Activated CD8-positive, alpha-beta T cell treated with anti-CD3 and anti-CD28 coated beads for 36 hours (primary cell): ENCODE measurements around the gene POLR3B. TPM values are rescaled to one million over a fixed set of nuclear protein-coding genes. Genes with fewer than 3 reads are reported as not detected.
"Not testable (repeated sequence)": the region's sequence is repeated elsewhere in the genome, so short reads cannot be mapped to it uniquely, and the experiment has no call there.

Experiments
- ATAC-seq: fragments of 200-7000 bp; cut with Tn5 transposase; one replicate; pipeline ENCODE4 v1.10.0; 2021; ENCODE audit warnings: mild to moderate bottlenecking, moderate library complexity
- CTCF ChIA-PET: fragments of 350-600 bp; sonication (Branson Sonifier 250); formaldehyde crosslinking; loops from one replicate; lab custom pipeline; 2021; ENCODE audit warnings: antibody characterized with exemption; lab: Charles Lee
- POLR2A ChIA-PET: fragments of 350-600 bp; sonication (Branson Sonifier 250); formaldehyde crosslinking; loops from one replicate; lab custom pipeline; 2021; ENCODE audit warnings: antibody characterized with exemption; lab: Charles Lee
- DNase-seq: peaks from one replicate; pipeline ENCODE4 v3.0.0-alpha.2; 2020
- H3K27ac Mint-ChIP-seq: one replicate; pipeline ENCODE4 v1.8.0; 2021; ENCODE audit warnings: mild to moderate bottlenecking, mixed read lengths
- H3K27me3 Mint-ChIP-seq: one replicate; pipeline ENCODE4 v1.8.0; 2021; ENCODE audit warnings: mixed read lengths
- H3K36me3 Mint-ChIP-seq: one replicate; pipeline ENCODE4 v1.8.0; 2021; ENCODE audit warnings: low read depth, mixed read lengths
- H3K4me1 Mint-ChIP-seq: one replicate; pipeline ENCODE4 v1.8.0; 2021; ENCODE audit warnings: low read depth, mixed read lengths
- H3K4me3 Mint-ChIP-seq: one replicate; pipeline ENCODE4 v1.8.0; 2021; ENCODE audit warnings: mild to moderate bottlenecking, moderate library complexity, mixed read lengths
- H3K9me3 Mint-ChIP-seq: one replicate; pipeline ENCODE4 v1.8.0; 2021; ENCODE audit warnings: mixed read lengths
- CTCF ChIP-seq: fragments of 200-600 bp; IDR thresholded peaks from one replicate; pipeline ENCODE4 v1.8.0; 2022; ENCODE audit warnings: antibody characterized with exemption, mild to moderate bottlenecking
- intact Hi-C: fragments of 100-400 bp; cut with micrococcal nuclease; formaldehyde crosslinking; loops from one replicate; pipeline ENCODE4 v1.10.0; 2022
- total RNA-seq, 2 experiments: library from RNA; stranded (reverse); gene quantifications; one replicate each; pipeline ENCODE4 v1.2.3, GENCODE V29; 2021

Gene POLR3B
- total RNA-seq, 2 experiments from 2014 or later, result 8.3 to 9.5 TPM

GRCh38 chr12:106310687-106311086 is 46.9 kb upstream of the POLR3B start:
- no peaks in the 10 kb centered on the region for H3K9me3 Mint-ChIP-seq
- CTCF ChIA-PET, result interaction anchor here (1.0 to 1.4 kb wide), 2 partner anchors 10 to 47 kb away, joined by 3 to 7 read pairs; partner anchors contain the start of gene POLR3B
- H3K27me3 Mint-ChIP-seq, result no peaks in the 10 kb centered on the region
- POLR2A ChIA-PET, result interaction anchor here (1.4 to 1.7 kb wide), 2 partner anchors 10 to 48 kb away, joined by 3 read pairs; no protein-coding TSS in a partner anchor
- no peak overlapping the region for H3K4me3 Mint-ChIP-seq
- intact Hi-C loops, result no loop called here
- peaks cover 51% of the 10 kb centered on the region for H3K4me1 Mint-ChIP-seq
- ATAC-seq, result no peak
- peaks cover 10% of the 10 kb centered on the region for H3K36me3 Mint-ChIP-seq
- DNase-seq, result no peak
- H3K27ac Mint-ChIP-seq, result no peak overlapping the region
- TF ChIP-seq CTCF, result no peak

GRCh38 chr12:106311139-106311538 is 46.4 kb upstream of the POLR3B start:
- intact Hi-C loops, result no loop called here

GRCh38 chr12:106313413-106313812 is 44.1 kb upstream of the POLR3B start:
- POLR2A ChIA-PET, result interaction anchor here (1.1 to 1.3 kb wide), 2 partner anchors 25 to 45 kb away, joined by 3 read pairs; partner anchors contain the start of gene POLR3B
- DNase-seq, ATAC-seq, H3K9me3 Mint-ChIP-seq, H3K27ac Mint-ChIP-seq, H3K4me3 Mint-ChIP-seq, H3K27me3 Mint-ChIP-seq, intact Hi-C loops: not testable (repeated sequence)
- H3K36me3 Mint-ChIP-seq, result peaks cover 16% of the 10 kb centered on the region
- CTCF ChIA-PET, result interaction anchor here (0.7 to 1.1 kb wide), 2 partner anchors 10 to 44 kb away, joined by 3 read pairs; partner anchors contain the start of gene POLR3B
- peaks cover 29% of the 10 kb centered on the region for H3K4me1 Mint-ChIP-seq

More at GRCh38 chr12:106311139-106311538, 46.4 kb upstream of the POLR3B start:
- ChIA-PET POLR2A (interaction anchor here (1.4 to 1.7 kb wide), 2 partner anchors 9 to 47 kb away, joined by 3 read pairs; no protein-coding TSS in a partner anchor), CTCF (interaction anchor here (1.4 kb wide), 1 partner anchor 10 kb away, joined by 7 read pairs; no protein-coding TSS in a partner anchor)
- Mint-ChIP-seq H3K9me3 (no peaks in the 10 kb centered on the region), H3K4me3 (no peak overlapping the region), H3K27ac (peak overlapping the region; percentile 46), H3K4me1 (peaks cover 46% of the 10 kb centered on the region), H3K36me3 (peaks cover 13% of the 10 kb centered on the region), H3K27me3 (no peaks in the 10 kb centered on the region)
- TF ChIP-seq CTCF, result no peak
- DNase-seq (no peak), ATAC-seq (no peak)

- no peak overlapping the region for H3K27ac Mint-ChIP-seq
- CTCF ChIA-PET, result interaction anchor here (1.2 kb wide), 1 partner anchor 43 kb away, joined by 3 read pairs; the partner anchor contains the start of gene POLR3B
- no peak for DNase-seq
- POLR2A ChIA-PET, result interaction anchor here (0.7 kb wide), 1 partner anchor 70 kb away, joined by 3 read pairs; no protein-coding TSS in a partner anchor
- peaks cover 18% of the 10 kb centered on the region for H3K36me3 Mint-ChIP-seq
- ATAC-seq, result no peak
- TF ChIP-seq CTCF, result no peak
- no peaks in the 10 kb centered on the region for H3K9me3 Mint-ChIP-seq
- H3K27me3 Mint-ChIP-seq, result no peaks in the 10 kb centered on the region
- intact Hi-C loops, result no loop called here
- no peak overlapping the region for H3K4me3 Mint-ChIP-seq
- peaks cover 14% of the 10 kb centered on the region for H3K4me1 Mint-ChIP-seq
Observed at GRCh38 chr12:106315523-106315922, 42.0 kb upstream of the POLR3B start.

GRCh38 chr12:106317406-106318082 is 40.0 kb upstream of the POLR3B start:
- H3K27ac Mint-ChIP-seq, result no peak overlapping the region
- TF ChIP-seq CTCF, result no peak
- no peaks in the 10 kb centered on the region for H3K27me3 Mint-ChIP-seq
- no peak overlapping the region for H3K4me3 Mint-ChIP-seq
- H3K4me1 Mint-ChIP-seq, result peaks cover 3% of the 10 kb centered on the region
- no peaks in the 10 kb centered on the region for H3K9me3 Mint-ChIP-seq
- intact Hi-C loops, result no loop called here
- POLR2A ChIA-PET, result no interaction called here
- DNase-seq (no peak), ATAC-seq (no peak)
- peaks cover 20% of the 10 kb centered on the region for H3K36me3 Mint-ChIP-seq
- CTCF ChIA-PET, result interaction anchor here (1.0 kb wide), 1 partner anchor 11 kb away, joined by 4 read pairs; no protein-coding TSS in a partner anchor
